ENCODE measurements around the gene CYS1.

DNA sequence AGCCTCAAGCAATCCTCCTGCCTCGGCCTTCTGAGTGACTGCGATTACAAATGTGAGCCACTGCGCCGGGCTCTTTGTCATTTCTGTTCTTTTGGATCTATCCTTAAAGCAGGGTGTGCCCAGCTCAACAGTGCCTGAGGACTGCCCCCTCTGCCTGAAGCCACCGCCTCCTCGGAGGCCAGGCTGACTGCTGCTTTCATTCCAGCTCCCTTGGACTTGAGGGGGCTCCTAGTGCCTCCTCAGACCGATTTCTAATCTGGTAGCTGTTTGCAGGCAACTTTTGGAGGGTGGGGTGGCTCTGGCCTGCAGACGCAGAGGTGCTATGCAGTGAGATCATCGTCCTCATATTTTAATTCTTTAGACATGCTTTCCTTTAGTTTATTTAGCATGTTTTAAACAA, 72.8 kb downstream of the CYS1 start:
- TF ChIP-seq, protein P1, sequence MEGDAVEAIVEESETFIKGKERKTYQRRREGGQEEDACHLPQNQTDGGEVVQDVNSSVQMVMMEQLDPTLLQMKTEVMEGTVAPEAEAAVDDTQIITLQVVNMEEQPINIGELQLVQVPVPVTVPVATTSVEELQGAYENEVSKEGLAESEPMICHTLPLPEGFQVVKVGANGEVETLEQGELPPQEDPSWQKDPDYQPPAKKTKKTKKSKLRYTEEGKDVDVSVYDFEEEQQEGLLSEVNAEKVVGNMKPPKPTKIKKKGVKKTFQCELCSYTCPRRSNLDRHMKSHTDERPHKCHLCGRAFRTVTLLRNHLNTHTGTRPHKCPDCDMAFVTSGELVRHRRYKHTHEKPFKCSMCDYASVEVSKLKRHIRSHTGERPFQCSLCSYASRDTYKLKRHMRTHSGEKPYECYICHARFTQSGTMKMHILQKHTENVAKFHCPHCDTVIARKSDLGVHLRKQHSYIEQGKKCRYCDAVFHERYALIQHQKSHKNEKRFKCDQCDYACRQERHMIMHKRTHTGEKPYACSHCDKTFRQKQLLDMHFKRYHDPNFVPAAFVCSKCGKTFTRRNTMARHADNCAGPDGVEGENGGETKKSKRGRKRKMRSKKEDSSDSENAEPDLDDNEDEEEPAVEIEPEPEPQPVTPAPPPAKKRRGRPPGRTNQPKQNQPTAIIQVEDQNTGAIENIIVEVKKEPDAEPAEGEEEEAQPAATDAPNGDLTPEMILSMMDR (IDR thresholded peaks at IDR 0.05; ENCODE audit: low read depth, low read length), result no peak
- TF ChIP-seq, protein P2, sequence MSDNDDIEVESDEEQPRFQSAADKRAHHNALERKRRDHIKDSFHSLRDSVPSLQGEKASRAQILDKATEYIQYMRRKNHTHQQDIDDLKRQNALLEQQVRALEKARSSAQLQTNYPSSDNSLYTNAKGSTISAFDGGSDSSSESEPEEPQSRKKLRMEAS (IDR thresholded peaks at IDR 0.05; ENCODE audit: low read depth, low read length), result no peak

Data from NB4 (cell line).